Esophagus squamous epithelium (tissue), 5 donors: Measurements from ENCODE around the gene GIMAP6. TPM values are rescaled to one million over a fixed set of nuclear protein-coding genes. Genes with fewer than 3 reads are reported as not detected.

Experiments
- DNase-seq: peaks from one replicate; lab custom pipeline; 2025; lab: John Stamatoyannopoulos, UW
- H3K27ac ChIP-seq, 4 donors: fragments of 200-600 bp; sonication (generic); one replicate each; pipeline ENCODE4 v1.5.1; 2016 to 2019; ENCODE audit warnings: mild to moderate bottlenecking in 1 of 4
- H3K27me3 ChIP-seq, 4 donors: fragments of 200-600 bp; sonication (generic); 1 replicate in 3 of 4; 2 replicates in 1 of 4; pipeline versions ENCODE4 v1.5.1 to v1.6.0; 2017 to 2021; ENCODE audit warnings: antibody characterized with exemption in 1 of 4
- H3K36me3 ChIP-seq, 3 donors: fragments of 200-600 bp; sonication (generic); one replicate each; pipeline ENCODE4 v1.5.1; 2016 to 2019
- H3K4me1 ChIP-seq, 3 donors: fragments of 200-600 bp; sonication (generic); one replicate each; pipeline ENCODE4 v1.5.1; 2017 to 2019
- H3K4me3 ChIP-seq, 4 donors: fragments of 200-600 bp; sonication (generic); 1 replicate in 3 of 4; 2 replicates in 1 of 4; pipeline ENCODE4 v1.5.1; 2016 to 2019; ENCODE audit warnings: mild to moderate bottlenecking in 2 of 4, moderate library complexity in 1 of 4
- H3K9me3 ChIP-seq, 3 donors: fragments of 200-600 bp; sonication (generic); one replicate each; pipeline ENCODE4 v1.5.1; 2016 to 2019
- POLR2A ChIP-seq, 4 donors: fragments of 450-650 bp; IDR thresholded peaks; one replicate each; pipeline ENCODE4 v1.6.1; 2017; ENCODE audit warnings: antibody characterized with exemption in 4 of 4, mild to moderate bottlenecking in 4 of 4, moderate library complexity in 3 of 4
- WGBS, 2 donors: methylation state at CpG; one replicate each; pipeline ENCODE4 v1.1.5; 2018; 5-methylcytosine and 5-hydroxymethylcytosine counted together
- intact Hi-C: fragments of 100-400 bp; cut with DNase I; formaldehyde crosslinking; loops from one replicate; pipeline ENCODE4 v1.15.0; 2022
- total RNA-seq, 4 donors: library from RNA; depleted of rRNA; stranded (reverse); fragments of >200 nt; gene quantifications; one replicate each; pipeline ENCODE4 v1.1.0, GENCODE V29; 2016
- TF ChIP-seq, protein P1 (sequence below), 6 experiments: fragments of 450-650 bp in 4 of 6; fragments of 200-600 bp in 2 of 6; sonication (generic) in 2 of 6; IDR thresholded peaks; one replicate each; pipeline ENCODE4 v1.5.1; 2016 to 2019; ENCODE audit warnings: antibody characterized with exemption in 6 of 6, mild to moderate bottlenecking in 4 of 6, moderate library complexity in 4 of 6
- donor health status: DM: yes; HTN: yes; CAD: no.

The GIMAP6 gene
- total RNA-seq, 4 donors from 2014 or later: 3.1 to 30.1 (median 12.9) TPM

DNA sequence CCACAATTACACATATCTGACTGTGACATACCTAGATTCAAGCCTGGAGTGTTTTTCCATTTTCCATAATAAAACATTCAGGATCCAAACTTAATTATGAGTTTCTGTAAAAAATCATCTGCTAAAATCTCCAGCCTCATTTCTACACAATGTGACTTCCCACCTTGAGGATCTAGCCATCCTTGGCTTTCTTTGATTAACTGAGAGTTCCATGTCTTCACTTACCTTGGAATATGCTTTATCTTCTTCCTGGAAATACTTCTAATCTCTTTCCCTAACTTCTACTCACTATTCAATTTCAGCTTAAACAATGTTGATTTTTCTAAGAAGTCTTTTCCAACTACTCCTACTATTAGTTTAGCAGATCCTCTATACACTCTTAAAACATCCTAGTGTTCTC, 36.8 kb upstream of the GIMAP6 start:
- Histone ChIP-seq H3K27me3 (no peaks in the 10 kb centered on the region), H3K4me1 (peaks cover 0 to 10% (median 4%) of the 10 kb centered on the region in 3 donors), H3K27ac (no peak overlapping the region), H3K4me3 (no peak overlapping the region), H3K9me3 (no peaks in the 10 kb centered on the region), H3K36me3 (no peaks in the 10 kb centered on the region)
- no peak for TF ChIP-seq POLR2A (IDR thresholded peaks at IDR 0.05)
- TF ChIP-seq, protein P1, sequence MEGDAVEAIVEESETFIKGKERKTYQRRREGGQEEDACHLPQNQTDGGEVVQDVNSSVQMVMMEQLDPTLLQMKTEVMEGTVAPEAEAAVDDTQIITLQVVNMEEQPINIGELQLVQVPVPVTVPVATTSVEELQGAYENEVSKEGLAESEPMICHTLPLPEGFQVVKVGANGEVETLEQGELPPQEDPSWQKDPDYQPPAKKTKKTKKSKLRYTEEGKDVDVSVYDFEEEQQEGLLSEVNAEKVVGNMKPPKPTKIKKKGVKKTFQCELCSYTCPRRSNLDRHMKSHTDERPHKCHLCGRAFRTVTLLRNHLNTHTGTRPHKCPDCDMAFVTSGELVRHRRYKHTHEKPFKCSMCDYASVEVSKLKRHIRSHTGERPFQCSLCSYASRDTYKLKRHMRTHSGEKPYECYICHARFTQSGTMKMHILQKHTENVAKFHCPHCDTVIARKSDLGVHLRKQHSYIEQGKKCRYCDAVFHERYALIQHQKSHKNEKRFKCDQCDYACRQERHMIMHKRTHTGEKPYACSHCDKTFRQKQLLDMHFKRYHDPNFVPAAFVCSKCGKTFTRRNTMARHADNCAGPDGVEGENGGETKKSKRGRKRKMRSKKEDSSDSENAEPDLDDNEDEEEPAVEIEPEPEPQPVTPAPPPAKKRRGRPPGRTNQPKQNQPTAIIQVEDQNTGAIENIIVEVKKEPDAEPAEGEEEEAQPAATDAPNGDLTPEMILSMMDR (IDR thresholded peaks at IDR 0.05): no peak
- intact Hi-C loops: no loop called here
- DNase-seq: no peak

DNA sequence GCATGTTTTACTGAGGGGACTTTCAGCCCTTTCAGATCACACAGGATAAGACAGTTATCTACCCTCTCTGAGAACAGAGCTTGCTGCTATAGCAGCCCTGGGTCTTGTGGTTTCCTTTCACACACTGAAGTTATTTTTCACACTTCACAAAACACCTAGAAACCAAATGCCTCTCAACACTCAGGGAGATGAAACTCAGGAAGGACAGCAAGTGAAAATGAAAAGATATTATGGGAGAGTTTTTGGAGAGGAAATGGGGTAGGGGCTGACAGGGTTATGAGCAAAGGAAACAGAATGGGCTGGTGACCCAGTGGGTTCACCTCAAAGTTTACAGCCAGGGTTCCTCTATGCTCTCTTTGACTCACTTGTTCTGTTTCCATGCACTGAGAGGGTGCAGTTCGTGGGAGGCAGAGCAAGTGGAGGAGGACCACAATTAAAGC, 36.3 kb upstream of the GIMAP6 start:
- TF ChIP-seq, protein P1 (IDR thresholded peaks at IDR 0.05): no peak
- DNase-seq: no peak
- 29 to 50% methylated on average over 1 of the region's 1 CpG for WGBS, 2 donors
- intact Hi-C loops: no loop called here
- H3K36me3 ChIP-seq: no peaks in the 10 kb centered on the region
- no peak overlapping the region for H3K27ac ChIP-seq
- H3K4me3 ChIP-seq: no peak overlapping the region
- no peaks in the 10 kb centered on the region for H3K9me3 ChIP-seq
- H3K27me3 ChIP-seq: no peaks in the 10 kb centered on the region
- peaks cover 0 to 10% (median 4%) of the 10 kb centered on the region in 3 donors for H3K4me1 ChIP-seq

DNA sequence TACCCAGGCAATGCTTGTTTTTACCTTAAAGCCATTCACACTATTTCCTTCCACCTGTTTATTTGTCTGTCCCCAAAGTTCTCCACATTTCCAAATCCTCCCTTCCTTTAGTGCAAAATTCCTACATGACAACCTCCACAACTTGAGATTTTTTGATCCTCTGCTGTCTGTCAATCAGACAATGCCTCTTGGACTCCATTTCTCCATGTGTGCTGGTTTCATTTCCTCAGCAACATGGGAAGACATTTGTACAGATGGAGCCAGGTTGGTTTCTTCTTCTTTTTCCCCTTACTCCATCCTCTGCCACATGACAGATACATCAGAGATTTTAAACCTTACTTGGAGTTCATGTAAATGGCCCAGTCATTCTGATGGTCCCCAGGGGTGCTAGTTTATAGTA, 34.2 kb upstream of the GIMAP6 start:
- DNase-seq: no peak
- no peak for TF ChIP-seq POLR2A (IDR thresholded peaks at IDR 0.05)
- TF ChIP-seq, protein P1 (IDR thresholded peaks at IDR 0.05): no peak
- peak overlapping the region in 1 of 4 donors; percentile 14 for H3K27ac ChIP-seq
- H3K36me3 ChIP-seq: no peaks in the 10 kb centered on the region
- H3K27me3 ChIP-seq: no peaks in the 10 kb centered on the region
- H3K4me3 ChIP-seq: no peak overlapping the region
- H3K4me1 ChIP-seq: peaks cover 0 to 10% (median 4%) of the 10 kb centered on the region in 3 donors
- intact Hi-C loops: no loop called here
- H3K9me3 ChIP-seq: no peaks in the 10 kb centered on the region

DNA sequence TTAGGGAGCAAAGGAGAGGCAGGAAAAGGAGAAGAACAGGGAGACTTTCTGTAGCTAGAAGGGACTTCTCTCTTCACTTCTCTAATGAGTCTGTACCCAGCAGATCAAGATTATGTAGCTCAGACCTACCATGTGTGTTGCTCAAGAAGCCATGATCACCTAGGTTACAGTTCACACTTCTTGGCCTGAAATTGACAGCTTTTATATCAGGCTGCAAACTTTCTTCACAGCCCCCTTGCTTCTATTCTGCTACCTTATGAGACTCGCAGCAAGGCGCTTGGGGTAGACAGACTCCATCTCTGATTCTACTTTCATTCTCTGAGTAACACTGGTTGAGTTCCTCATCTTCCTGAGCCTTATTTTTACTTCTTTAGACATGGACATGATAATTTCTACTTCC, 33.7 kb upstream of the GIMAP6 start:
- Histone ChIP-seq H3K4me3 (no peak overlapping the region), H3K27me3 (no peaks in the 10 kb centered on the region), H3K36me3 (no peaks in the 10 kb centered on the region), H3K27ac (peak overlapping the region in 2 of 4 donors; percentile 2 to 14), H3K9me3 (no peaks in the 10 kb centered on the region), H3K4me1 (peaks cover 0 to 10% (median 4%) of the 10 kb centered on the region in 3 donors)
- TF ChIP-seq POLR2A (IDR thresholded peaks at IDR 0.05): no peak
- intact Hi-C loops: no loop called here
- DNase-seq: no peak
- 86 to 87% methylated on average over 2 of the region's 2 CpGs for WGBS, 2 donors

DNA sequence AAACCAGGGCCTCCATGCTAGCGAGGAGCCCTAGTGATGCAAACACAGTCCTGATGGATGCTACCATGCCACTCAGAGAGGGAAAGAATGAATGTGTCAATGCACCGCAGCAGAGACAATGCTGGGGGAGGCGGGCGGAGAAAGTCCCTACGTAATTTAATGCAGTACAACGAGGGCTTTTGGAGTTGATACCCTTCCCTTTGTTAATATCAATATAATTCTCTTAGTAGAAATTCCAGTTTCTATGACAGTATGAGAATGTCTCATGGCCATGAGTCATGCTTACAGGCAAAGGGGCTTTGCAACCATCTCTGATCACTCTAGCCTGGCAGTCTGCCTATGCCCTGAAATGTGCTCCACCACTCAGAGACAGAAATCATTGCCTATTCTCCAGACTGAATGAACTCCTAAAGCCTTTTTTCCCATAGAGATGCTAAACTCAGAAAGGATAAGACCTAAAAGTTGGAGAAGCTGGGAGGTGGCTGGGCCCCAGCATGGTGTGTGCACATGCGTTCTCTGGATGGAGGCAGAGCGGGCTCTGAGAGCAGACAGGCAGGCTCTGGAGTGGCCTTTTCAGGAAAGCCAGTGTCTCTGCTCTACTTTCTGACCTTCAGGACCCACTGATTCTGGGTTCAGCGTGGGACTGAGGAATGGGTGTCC, 33.0 kb upstream of the GIMAP6 start:
- no peaks in the 10 kb centered on the region for H3K9me3 ChIP-seq
- TF ChIP-seq, protein P1 (IDR thresholded peaks at IDR 0.05): no peak
- no peak for TF ChIP-seq POLR2A (IDR thresholded peaks at IDR 0.05)
- H3K27ac ChIP-seq: peak overlapping the region in 2 of 4 donors; percentile 14 to 49
- no peak for DNase-seq
- H3K4me3 ChIP-seq: no peak overlapping the region
- H3K36me3 ChIP-seq: no peaks in the 10 kb centered on the region
- intact Hi-C loops: no loop called here
- H3K4me1 ChIP-seq: peaks cover 0 to 10% (median 4%) of the 10 kb centered on the region in 3 donors
- WGBS, 2 donors: 77 to 92% methylated on average over 8 to 9 of the region's 9 CpGs
- no peaks in the 10 kb centered on the region for H3K27me3 ChIP-seq
